ENCODE results near the gene C4BPA. TPM values are rescaled to one million over a fixed set of nuclear protein-coding genes. Genes with fewer than 3 reads are reported as not detected.

Gene C4BPA
- total and polyA plus RNA-seq, 2 of the 8 experiments (the other 6 are each of a cell fraction or from before 2014, with no cell fraction given), result not detected

- TF ChIP-seq CHD7 (IDR thresholded peaks at IDR 0.05; ENCODE audit: insufficient replicate concordance, low read length), result no peak
- no peak for TF ChIP-seq KDM1A (IDR thresholded peaks at IDR 0.05; ENCODE audit: borderline replicate concordance, low read length)
- TF ChIP-seq ASH2L (IDR thresholded peaks at IDR 0.05; ENCODE audit: low read length), result no peak
- no peak for TF ChIP-seq NANOG (IDR thresholded peaks at IDR 0.05; ENCODE audit: insufficient read depth, low read depth, low read length, poor library complexity, severe bottlenecking)
- no peak for TF ChIP-seq JUND (IDR thresholded peaks at IDR 0.05; ENCODE audit: low read length)
- TF ChIP-seq EZH2 (IDR thresholded peaks at IDR 0.05; ENCODE audit: low read depth, low read length, severe bottlenecking), result no peak
- no peak for TF ChIP-seq RAD21 (IDR thresholded peaks at IDR 0.05 in 1 of 2, conservative IDR thresholded peaks at IDR 0.05 in 1 of 2; ENCODE audit: low read depth in 2 of 2, low read length in 2 of 2)
Measured at GRCh38 chr1:207152792-207153468, 48.9 kb downstream of the C4BPA start (continued).
